WTC11 (cell line): Measurements from ENCODE around the gene CENPL.

Experiments used
- FOXK1 ChIP-seq: sonication (generic); formaldehyde crosslinking; IDR thresholded peaks from 2 replicates; pipeline ENCODE4 v1.8.0; 2022; ENCODE audit warnings: mild to moderate bottlenecking, moderate library complexity, missing genetic modification reagents
- NR2C2 ChIP-seq: sonication (generic); formaldehyde crosslinking; IDR thresholded peaks from 2 replicates; pipeline ENCODE4 v1.8.0; 2022; ENCODE audit warnings: mild to moderate bottlenecking, missing genetic modification reagents
- SP1 ChIP-seq: sonication (generic); formaldehyde crosslinking; conservative IDR thresholded peaks from 2 replicates; pipeline ENCODE4 v1.8.1; 2022; ENCODE audit warnings: missing genetic modification reagents
- TF ChIP-seq, protein P1 (sequence below): fragments of 200-600 bp; IDR thresholded peaks from 2 replicates; pipeline ENCODE4 v1.8.0; 2022; ENCODE audit warnings: antibody characterized with exemption

DNA sequence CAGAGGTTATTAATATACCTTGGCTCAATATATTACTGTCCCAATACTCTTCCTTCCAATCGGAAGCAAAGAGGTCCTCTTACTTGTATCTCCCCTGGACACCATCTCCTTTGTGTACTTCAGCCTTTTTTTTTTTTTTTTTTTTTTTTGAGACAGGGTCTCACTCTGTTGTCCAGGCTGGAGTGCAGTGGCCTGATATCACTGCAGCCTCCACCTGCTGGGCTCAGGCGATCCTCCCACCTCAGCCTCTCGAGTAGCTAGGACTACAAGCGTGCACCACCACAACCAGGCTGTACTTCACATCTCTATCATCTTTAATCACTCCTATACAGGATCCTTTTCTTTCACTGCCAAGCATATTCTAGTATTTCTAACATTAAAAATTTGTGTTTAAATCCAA lies 3.0 kb downstream of the CENPL start:
- TF ChIP-seq SP1 (CRISPR knock-in tag), result no peak
- TF ChIP-seq NR2C2, result no peak
- TF ChIP-seq, protein P1, sequence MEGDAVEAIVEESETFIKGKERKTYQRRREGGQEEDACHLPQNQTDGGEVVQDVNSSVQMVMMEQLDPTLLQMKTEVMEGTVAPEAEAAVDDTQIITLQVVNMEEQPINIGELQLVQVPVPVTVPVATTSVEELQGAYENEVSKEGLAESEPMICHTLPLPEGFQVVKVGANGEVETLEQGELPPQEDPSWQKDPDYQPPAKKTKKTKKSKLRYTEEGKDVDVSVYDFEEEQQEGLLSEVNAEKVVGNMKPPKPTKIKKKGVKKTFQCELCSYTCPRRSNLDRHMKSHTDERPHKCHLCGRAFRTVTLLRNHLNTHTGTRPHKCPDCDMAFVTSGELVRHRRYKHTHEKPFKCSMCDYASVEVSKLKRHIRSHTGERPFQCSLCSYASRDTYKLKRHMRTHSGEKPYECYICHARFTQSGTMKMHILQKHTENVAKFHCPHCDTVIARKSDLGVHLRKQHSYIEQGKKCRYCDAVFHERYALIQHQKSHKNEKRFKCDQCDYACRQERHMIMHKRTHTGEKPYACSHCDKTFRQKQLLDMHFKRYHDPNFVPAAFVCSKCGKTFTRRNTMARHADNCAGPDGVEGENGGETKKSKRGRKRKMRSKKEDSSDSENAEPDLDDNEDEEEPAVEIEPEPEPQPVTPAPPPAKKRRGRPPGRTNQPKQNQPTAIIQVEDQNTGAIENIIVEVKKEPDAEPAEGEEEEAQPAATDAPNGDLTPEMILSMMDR, result no peak
- TF ChIP-seq FOXK1, result no peak
